HG02981 (cell line): ENCODE data around the gene COL4A3.

Source experiments
- ATAC-seq: cut with Tn5 transposase; IDR thresholded peaks from one replicate; pipeline ENCODE4 v1.9.1; 2021; ENCODE audit warnings: mild to moderate bottlenecking, moderate library complexity; ENCODE audit not compliant: unreplicated experiment

The COL4A3 gene

GRCh38 chr2:227163998-227164762 lies at the start of gene COL4A3, which contains the start of gene COL4A4:
Gene COL4A3 (plus strand): TSS chr2:227164624. CDS start chr2:227164727, 103 bp downstream.
Gene COL4A4 (minus strand): TSS chr2:227164205. CDS start chr2:227147483, 16,722 bp downstream.
- ATAC-seq, result peak; percentile 43

- ATAC-seq, result no peak
These were observed 48.7 kb upstream of the COL4A3 start for GRCh38 chr2:227115761-227116160.

- ATAC-seq, result peak; percentile 75
These were observed 47.4 kb upstream of the COL4A3 start for GRCh38 chr2:227117027-227117426.

DNA sequence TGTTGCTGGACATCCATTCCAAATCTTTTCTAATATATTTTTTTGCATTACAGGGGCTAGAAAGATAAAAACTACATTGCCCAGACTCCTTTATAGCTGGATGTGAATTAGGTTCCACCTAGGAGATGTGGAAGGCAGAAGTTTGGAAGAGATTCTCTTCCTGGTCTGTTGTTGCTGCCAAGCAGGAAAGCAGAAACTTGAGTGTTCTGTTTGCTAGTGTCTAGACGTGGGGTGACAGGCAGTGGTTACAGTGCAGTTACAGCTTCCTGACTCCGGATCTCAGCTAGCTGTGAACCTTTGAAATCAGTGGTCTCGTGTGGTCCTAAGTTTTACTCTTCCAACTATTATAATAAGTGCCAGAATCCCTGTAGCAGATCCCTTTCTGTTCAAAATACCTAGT lies 46.6 kb upstream of the COL4A3 start:
- no peak for ATAC-seq

- ATAC-seq, result no peak
These were observed 46.1 kb upstream of the COL4A3 start for GRCh38 chr2:227118353-227118752.

GRCh38 chr2:227123697-227124096 lies 40.7 kb upstream of the COL4A3 start:
- no peak for ATAC-seq

- no peak for ATAC-seq
These were observed 39.6 kb upstream of the COL4A3 start for GRCh38 chr2:227124811-227125210.

DNA sequence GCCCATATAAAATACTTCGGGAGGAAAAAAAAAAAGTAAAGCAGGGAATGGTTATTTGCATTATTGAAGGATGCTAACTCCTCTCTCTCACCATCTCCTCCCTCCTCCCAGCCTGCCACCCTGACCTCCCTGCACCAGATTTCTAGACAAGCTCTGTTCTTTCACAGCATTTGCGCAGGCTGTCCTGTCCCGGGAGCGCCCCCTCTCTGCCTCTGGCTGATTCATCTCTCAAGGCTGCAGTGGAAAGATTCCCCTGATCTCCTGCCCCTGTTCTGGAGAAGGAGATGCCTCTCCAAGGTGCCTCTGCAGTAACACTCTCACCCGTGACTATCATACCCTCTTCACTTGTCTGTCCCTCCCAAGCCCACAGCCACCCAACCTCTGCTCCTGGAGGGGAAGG lies 38.9 kb upstream of the COL4A3 start:
- no peak for ATAC-seq

- no peak for ATAC-seq
These were observed 37.2 kb upstream of the COL4A3 start for GRCh38 chr2:227127201-227127600.

GRCh38 chr2:227130636-227131035 lies 33.8 kb upstream of the COL4A3 start:
- no peak for ATAC-seq

DNA sequence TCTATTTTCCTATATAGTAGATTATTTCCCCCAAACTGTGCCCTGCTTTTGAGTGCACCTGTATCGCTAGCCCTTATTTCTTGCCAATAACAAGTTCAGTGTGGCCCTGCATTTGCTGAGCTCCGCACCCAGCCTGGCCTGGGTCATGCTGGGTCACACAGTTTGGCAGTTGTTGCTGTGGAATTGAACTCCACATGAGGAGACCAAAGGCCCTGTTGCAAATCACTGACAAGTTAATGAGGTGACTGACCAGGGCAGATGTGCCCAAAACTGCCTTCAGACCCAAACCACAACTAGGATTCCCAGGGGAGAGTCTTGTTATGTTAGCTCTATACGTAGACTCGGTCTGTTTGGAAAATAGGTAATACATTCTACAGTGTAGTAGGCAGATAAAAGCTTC lies 31.4 kb upstream of the COL4A3 start:
- no peak for ATAC-seq

DNA sequence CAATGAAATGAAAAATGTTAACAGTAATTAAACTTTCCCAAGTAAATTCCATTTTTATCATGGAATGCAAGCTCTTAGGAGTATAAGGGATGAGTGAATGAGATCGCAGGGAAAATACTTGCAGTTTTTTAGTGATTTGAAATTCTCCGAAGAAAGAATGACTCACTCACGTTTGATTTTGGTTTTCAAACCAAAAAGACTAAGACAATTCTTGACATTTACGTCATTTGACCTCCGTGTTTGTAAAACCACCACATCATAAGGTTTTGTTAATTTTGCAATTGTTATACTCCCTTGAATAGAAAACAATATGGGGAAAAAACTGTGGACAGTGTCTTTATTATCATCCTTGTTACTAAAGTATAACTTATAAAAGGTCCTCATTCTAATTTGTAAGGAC lies 29.8 kb upstream of the COL4A3 start:
- ATAC-seq, result no peak

GRCh38 chr2:227141301-227141700 lies 23.1 kb upstream of the COL4A3 start:
- ATAC-seq, result no peak

DNA sequence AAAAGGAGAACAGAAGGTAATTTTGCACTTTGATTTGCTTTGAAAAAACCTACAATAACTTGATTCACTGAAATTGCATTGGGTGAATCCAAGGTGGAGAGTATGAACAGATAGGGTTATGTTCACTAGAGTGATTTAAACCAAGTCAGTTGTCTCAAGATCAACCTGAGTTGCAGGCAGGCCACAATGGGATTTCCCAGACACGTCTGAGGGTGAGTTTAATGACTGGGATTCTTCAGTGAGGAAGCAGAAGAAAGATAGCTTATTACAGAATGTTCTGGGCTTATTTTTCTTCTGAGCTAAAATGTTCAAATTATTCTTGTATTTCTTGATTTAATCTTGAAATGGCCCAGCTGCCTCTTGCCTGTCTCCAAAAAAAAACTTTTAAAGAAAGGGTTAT lies 20.5 kb upstream of the COL4A3 start:
- ATAC-seq, result no peak

GRCh38 chr2:227146456-227146855 lies 18.0 kb upstream of the COL4A3 start:
- no peak for ATAC-seq

DNA sequence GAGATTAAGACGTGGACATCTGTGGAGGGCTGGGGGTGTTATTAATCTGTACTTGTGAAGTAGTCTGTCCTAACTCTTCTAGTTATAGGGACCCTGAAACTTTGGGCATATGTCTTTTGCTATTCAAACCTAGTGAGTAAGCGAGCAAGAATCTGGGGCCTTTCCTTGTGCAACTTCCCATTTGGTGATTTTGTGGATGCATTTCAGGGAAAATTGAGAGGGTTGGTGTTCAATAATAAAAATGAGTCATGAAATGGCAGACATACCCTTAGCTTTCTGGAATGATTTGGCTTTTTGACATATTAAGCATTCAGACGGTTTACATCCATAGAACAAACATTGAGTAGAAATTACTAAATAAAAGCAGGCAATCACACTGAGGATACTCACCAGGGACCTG lies 17.4 kb upstream of the COL4A3 start:
- no peak for ATAC-seq

- no peak for ATAC-seq
These were observed 16.3 kb upstream of the COL4A3 start for GRCh38 chr2:227148106-227148505.

GRCh38 chr2:227150222-227150936 lies 14.0 kb upstream of the COL4A3 start:
- no peak for ATAC-seq

DNA sequence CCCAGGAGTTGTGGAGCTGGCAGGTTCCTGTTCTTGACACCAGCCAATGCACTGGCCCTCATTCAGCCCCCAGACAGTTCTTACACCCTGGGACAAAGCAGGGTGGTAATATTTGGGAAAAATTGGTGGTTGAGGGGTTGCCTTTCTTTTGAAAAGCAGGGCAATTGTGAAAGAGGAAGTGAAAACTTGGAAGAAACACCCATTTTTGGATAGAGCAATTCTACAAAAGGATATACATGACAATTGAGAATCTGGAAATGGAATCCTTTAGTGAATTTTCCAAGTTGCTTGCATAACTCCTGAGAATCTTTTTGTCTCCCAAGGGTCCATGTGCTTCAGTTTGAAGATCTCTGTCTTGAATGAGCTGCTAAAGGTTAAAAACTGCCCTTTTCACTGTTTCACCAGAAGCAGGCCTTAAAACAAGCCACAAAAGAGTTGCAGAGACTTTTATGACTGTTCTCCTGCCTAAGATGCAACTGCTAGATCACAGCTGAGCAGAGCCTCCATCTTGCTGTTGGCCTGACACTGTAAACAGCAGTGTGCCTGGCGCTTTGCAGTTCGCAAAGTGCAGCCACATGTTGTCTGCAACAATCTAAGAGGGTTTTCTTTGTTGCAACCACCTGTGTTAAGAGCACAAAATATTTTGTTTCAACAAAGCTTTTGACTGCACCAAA lies 12.2 kb upstream of the COL4A3 start:
- no peak for ATAC-seq

GRCh38 chr2:227153307-227153706 lies 11.1 kb upstream of the COL4A3 start:
- ATAC-seq, result no peak

DNA sequence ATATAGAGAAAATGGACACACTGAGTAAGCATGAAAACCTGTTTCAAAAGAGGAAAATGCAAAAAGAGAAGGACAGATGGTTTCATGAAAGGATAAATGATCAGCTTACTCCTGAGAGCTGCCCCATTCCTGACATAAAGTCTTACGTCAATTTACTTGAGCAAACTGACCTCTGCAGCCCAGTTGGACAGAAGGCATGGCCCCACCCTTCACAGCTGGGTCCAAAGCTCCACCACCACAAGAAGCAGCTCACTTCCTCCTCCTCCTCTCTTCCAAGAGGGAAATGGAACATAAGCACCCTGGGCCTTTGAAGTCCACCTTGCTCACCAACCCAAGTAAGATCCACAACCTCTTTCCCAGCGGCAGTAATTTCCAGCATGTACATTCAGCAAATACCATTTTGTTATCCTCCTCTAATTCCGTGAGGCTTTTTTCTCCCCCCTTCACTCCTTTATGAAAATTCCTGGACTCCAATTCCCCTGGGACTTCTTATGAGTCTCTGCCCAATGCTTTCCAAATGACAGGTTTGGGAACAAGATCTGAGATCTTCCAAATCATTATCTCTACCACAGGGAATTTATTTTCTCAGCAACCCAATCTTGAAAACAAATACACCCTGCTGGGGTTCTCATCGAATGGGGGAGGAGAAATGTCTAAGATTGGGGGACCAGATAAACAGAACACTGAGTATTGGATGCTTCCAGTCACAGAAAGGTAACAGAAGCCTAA lies 10.5 kb upstream of the COL4A3 start:
- ATAC-seq, result no peak
